Breast epithelium (tissue), 3 donors: ENCODE results near the gene CTNNA3.

ENCODE experiments used
- CTCF ChIP-seq, 3 donors: fragments of 450-650 bp; IDR thresholded peaks; one replicate each; pipeline ENCODE4 v1.5.1; 2016 to 2017; ENCODE audit warnings: antibody characterized with exemption in 3 of 3, mild to moderate bottlenecking in 3 of 3, moderate library complexity in 3 of 3
- POLR2A ChIP-seq: fragments of 450-650 bp; IDR thresholded peaks from one replicate; pipeline ENCODE4 v1.6.1; 2016; ENCODE audit warnings: antibody characterized with exemption, mild to moderate bottlenecking, moderate library complexity
- POLR2AphosphoS5 ChIP-seq, 3 donors: sonication (generic); formaldehyde crosslinking; IDR thresholded peaks; one replicate each; pipeline ENCODE4 v1.6.1; 2017; ENCODE audit warnings: antibody characterized with exemption in 3 of 3

DNA sequence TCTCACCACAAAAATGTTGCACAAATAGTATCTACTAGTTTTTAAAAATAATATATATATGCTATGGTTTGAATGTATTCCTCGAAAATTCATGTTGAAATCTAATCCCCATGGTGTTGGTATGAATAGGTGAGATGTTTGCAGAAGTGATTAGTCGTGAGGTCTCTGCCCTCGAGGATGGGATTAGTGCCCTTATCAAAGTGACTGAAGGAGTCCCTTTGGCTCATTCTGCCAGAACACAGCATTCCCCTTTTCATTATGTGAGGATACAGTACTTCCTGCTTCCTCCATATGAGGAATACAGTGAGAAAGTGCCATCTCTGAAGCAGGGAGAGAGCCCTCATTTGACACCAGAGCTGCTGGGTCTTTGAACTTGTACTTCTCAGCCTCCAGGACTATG lies 1547.7 kb downstream of the CTNNA3 start:
- TF ChIP-seq CTCF (IDR thresholded peaks at IDR 0.05) = no peak
- no peak for TF ChIP-seq POLR2AphosphoS5 (IDR thresholded peaks at IDR 0.05)
- TF ChIP-seq POLR2A = no peak
